ENCODE results near the gene NOMO2.
"Not testable (repeated sequence)": the region's sequence is repeated elsewhere in the genome, so short reads cannot be mapped to it uniquely, and the experiment has no call there.

DNA sequence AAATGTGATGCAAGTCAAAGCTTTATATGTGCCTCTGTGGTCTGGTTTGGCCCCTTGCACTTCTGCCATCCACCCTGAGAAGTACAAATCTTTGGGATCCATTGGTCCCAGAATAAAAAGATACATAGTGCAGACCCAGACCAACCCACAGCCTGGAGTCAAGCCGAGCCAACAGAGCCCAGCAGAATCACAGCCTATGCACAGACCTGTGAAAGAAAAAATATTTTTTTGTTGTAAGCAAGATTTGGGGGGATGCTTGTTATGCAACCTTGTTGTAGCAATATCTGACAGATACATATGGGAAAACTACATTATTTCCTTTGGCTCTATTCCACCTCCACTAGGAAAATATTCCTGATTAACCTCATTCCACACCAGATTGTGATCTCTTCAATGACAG is 36.7 kb upstream of the NOMO2 start:
- TF ChIP-seq, protein P1, sequence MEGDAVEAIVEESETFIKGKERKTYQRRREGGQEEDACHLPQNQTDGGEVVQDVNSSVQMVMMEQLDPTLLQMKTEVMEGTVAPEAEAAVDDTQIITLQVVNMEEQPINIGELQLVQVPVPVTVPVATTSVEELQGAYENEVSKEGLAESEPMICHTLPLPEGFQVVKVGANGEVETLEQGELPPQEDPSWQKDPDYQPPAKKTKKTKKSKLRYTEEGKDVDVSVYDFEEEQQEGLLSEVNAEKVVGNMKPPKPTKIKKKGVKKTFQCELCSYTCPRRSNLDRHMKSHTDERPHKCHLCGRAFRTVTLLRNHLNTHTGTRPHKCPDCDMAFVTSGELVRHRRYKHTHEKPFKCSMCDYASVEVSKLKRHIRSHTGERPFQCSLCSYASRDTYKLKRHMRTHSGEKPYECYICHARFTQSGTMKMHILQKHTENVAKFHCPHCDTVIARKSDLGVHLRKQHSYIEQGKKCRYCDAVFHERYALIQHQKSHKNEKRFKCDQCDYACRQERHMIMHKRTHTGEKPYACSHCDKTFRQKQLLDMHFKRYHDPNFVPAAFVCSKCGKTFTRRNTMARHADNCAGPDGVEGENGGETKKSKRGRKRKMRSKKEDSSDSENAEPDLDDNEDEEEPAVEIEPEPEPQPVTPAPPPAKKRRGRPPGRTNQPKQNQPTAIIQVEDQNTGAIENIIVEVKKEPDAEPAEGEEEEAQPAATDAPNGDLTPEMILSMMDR (conservative IDR thresholded peaks at IDR 0.05), result not testable (repeated sequence)
- TF ChIP-seq EZH2 (IDR thresholded peaks at IDR 0.05; ENCODE audit: low read depth), result not testable (repeated sequence)
